CD4-positive, alpha-beta T cell treated with Interferon alpha-2 for 1 hour (primary cell): ENCODE data around the gene FITM2.
"Not testable (repeated sequence)": the region's sequence is repeated elsewhere in the genome, so short reads cannot be mapped to it uniquely, and the experiment has no call there.

Experiments
- DNase-seq, 2 donors: peaks; one replicate each; pipeline ENCODE4 v3.0.0-alpha.2; 2020 to 2022

FITM2 gene

DNA sequence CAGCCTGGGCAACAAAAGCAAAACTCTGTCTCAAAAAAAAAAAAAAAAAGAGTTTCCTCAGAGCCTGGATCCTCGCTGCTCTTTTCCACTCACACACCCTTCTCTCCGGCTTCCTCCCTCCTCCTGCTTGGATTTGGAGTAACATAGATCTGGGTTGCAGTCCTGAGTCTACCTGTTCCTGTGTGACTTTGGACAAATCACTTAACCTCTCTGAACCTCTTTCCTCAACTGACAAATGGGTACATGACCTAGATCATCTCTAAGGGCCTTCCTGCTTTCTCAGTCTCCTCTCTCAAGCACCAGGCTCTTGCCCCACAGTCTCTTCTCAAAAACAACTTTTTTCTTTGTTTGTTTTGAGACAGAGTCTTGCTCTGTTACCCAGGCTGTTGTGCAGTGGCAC lies 20.2 kb upstream of the FITM2 start:
- no peak for DNase-seq

- no peak for DNase-seq
These were observed 17.4 kb upstream of the FITM2 start for GRCh38 chr20:44328428-44328827.

DNA sequence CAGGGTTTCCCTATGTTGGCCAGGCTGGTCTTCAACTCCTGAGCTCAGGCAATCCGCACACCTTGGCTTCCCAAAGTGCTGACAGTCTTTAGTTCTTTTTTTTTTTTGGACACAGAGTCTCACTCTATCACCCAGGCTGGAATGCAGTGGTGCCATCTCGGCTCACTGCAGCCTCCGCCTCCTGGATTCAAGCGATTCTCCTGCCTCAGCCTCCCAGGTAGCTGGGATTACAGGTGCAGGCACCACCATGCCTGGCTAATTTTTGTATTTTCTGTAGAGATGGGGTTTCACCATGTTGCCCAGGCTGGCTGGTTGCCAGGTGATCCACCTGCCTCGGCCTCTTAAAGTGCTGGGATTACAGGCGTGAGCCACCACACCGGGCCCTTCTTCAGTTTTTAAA lies 16.7 kb upstream of the FITM2 start:
- not testable (repeated sequence) for DNase-seq

DNA sequence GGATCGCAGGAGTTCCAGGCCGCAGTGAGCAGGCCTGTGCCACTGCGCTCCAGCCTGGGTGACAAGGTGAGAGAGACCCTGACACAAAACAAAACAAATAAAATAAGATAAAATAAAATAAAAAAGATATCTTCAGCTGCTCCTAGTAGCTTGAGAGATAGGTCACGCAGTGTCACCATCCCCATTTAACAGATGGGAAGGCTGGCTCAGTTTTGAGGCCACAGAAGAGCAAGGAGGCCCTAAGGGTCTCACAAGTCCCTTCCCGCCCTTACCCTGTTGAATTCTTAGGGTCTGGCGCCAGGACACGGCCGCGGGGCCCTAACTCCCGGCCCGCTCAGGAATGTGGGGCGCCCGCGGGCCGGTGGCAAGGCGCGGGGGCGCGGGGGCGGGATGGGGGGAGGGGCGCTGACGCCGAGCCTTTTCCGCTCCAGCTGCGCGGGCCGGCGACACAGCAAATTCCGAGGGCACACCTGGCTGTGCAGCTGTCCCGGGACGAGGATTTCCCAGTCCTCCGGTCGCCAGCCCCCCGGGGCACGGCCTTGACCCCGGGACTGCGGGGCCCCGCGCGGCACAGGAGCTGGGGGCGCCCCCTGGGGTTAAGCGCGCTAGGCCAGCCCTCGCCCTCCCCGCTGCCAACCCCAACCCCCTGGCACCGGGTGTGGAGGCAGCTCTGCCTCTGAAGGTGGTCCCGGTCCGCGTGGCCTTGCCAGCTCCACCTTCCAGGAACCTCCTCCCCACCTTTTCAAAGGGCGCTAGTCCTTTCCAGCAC lies 15.6 kb upstream of the FITM2 start:
- DNase-seq = no peak

DNA sequence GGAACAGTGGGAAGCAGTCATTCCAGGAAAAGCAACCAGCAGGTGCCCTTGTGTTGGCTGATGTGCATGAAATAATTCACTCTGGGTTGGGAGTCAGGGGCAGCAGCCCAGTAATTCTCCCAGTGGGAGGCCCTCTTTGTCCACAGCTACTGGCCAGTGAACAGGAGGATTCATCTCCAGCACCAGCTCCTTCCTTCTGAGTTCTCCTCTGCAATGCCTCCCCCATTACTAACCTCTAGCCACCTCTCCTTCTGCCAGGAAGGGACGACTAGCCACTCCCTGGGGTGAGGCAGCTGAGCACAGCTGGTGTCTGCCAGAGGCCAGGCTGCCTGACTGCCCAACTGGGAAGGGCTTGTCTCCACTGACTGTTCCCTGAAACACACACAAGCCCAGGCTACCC lies 13.3 kb upstream of the FITM2 start:
- DNase-seq = no peak

DNA sequence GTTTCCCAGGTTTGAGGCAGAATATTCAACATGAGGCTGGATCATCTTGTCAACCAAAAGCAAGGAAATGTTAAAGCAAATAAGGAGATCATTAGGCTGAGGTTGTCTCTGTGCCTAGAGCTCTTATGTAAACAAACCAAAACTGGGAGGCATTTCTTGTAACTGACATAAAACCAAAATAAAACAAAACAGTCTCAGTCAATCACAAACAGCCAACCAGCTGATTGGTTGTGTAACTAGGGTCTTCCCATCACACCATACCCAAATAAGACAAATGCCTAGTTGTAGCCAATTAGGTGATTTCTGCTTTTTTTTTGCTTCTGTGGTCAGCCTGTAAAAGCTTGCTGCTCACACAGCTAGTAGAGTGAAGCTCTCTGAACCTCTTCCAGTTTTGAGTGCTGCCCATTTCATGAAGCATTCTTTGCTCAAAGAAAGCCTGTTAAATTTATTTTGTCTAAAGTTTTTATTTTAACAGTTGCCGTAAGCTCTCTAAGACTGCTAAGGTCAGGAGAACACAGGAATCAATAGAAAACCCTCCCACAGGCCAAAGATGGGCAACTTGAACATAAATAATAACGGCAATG lies 8.9 kb upstream of the FITM2 start:
- DNase-seq = no peak

DNA sequence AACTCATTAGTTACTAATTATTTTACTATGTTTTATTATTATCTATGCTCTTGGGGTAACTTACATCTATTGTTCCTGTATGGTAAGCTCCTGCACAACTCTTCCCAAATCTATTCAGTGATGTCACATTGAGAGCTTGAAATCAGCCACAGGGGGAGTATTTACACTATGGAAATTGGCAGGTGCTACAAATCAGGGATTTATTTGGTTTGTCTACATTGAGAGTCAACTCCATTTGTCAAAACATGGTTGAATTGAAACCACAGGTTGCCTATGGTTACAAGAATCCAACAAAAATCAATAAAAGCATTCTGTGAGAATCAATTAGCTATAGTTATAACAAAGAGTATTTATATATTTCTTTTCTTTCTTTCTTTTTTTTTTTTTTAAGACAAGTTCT lies 3.9 kb upstream of the FITM2 start:
- DNase-seq = no peak

DNA sequence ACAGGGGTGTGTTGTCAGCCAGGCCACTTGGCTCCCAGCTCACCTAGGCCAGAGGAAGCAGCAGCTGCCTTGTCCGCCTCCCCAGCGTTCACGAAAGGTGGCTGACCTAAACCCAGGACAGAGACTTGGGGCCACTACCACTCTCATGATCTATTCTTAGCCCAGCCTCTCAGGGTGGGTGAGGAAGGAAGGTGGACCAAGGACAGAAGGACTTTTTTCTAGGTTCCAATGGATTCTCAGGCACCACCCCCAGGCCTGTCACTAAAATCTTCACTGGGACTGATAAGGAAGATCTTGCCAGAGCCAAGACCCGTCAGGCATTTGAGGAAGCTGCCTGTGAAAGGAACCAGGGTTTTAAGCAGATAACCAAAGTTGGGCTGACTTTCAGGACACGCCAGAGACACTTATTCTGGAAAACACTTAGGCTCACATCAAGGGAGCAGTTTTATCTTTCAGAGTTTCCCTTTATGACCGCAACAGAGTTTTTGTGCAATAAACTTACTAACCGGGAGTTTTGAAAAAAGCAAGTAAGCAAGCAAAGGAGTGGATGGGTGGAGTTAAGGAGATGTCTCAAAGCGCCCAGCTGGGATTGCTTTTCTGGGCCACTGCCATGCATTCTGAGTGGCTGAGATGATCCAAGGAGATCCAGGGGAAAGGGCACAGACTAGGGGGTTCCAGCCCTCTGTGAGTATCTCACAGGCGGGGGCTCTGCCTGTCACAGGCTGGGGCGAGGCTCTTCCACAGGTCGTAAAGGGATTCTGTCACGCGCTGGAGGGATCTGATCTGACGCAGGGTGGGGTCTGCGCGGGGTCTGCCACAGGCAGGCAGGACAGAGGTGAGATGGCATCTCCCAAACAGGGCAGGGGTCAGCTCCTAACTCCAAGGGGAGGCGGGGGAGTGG lies 989 bp downstream of the FITM2 start:
- no peak for DNase-seq

DNA sequence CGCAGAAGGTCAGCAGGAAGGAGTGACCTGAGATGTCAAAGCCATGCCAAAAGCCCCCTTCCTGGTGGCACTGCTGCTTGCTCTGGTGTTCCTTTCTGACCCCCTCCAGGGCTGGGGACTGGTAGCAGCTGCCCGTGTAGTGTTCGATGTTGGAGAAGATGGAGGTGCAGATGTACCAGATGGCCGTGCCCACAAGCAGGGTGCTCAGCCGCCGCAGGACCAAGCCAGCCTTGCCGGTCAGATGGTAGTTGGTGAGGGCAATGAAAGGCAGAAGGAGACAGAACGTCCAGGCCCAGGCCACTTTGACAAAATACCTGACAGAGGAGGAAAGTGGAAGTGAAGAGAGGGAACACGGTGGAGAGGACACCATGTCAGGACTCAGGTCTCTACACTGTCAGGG lies 4.1 kb downstream of the FITM2 start:
- no peak for DNase-seq

DNA sequence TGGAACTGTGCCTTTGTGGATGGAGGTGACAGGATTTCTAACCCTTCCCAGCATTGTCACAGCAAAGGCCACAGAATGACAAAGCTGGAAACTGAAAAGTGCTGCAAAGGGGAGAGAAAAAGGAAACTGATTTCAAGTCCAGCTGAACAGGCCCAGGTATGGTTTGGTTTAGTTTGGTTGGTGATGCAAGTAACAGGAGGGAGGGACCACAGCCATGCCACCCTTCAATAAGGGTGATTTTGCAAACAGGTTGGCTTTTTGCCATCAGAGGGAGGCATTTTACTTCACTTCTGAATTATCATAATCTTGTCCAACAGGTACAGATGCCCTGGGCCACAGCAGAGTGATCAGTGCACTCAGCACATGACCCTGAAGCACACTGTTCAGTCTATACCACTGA lies 6.6 kb downstream of the FITM2 start:
- DNase-seq = no peak

GRCh38 chr20:44302736-44303135 lies 8.3 kb downstream of the FITM2 start:
- no peak for DNase-seq

- DNase-seq = no peak
These were observed 8.9 kb downstream of the FITM2 start for GRCh38 chr20:44302026-44302669.

- DNase-seq = no peak
These were observed 9.7 kb downstream of the FITM2 start for GRCh38 chr20:44301285-44301684.

GRCh38 chr20:44299011-44299535 lies 11.9 kb downstream of the FITM2 start:
- not testable (repeated sequence) for DNase-seq

- no peak for DNase-seq
These were observed 13.3 kb downstream of the FITM2 start for GRCh38 chr20:44297721-44298120.

DNA sequence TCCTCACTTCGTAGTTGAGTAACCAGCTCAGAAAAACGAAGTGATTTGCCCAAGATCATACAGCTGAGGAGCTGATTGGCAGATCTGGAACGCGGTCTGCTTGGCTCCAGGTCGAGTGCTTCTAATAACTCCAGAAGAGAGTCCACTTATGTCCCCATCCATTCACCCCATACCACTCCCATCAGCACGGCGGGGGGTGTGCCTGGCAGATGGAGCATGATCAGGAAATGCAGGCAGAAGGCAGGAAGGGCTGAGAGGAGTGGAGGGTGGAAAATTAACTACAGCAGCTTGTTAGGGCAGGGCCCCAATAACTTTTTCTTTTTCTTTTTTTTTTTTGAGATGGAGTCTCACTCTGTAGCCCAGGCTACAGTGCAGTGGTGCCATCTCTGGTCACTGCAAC lies 15.0 kb downstream of the FITM2 start:
- no peak for DNase-seq

GRCh38 chr20:44291754-44292153 lies 19.2 kb downstream of the FITM2 start:
- DNase-seq = no peak

DNA sequence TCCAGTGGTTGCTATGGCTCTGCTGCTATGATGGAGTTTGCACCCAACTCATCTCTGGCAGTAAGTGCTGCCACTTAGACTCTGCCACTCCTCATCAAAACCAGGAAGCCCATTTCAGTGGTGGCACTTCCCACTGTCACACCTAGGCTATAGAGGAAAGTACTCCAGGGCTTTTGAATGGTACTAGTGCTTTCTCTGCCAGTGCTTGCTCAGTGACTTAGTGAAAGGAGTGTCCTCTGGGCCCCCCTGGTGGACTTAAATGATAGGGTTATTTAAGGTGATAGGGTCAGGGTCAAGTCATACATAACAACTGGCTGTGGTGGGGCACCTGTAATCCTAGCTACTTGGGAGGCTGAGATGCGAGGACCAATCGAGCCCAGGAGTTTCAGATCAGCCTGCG lies 22.8 kb downstream of the FITM2 start:
- peak in 1 of 2 donors; percentile 22 for DNase-seq

GRCh38 chr20:44287272-44288097 lies 23.5 kb downstream of the FITM2 start:
- no peak for DNase-seq

GRCh38 chr20:44284032-44284431 lies 27.0 kb downstream of the FITM2 start:
- no peak for DNase-seq

- no peak for DNase-seq
These were observed 28.8 kb downstream of the FITM2 start for GRCh38 chr20:44282192-44282591.

DNA sequence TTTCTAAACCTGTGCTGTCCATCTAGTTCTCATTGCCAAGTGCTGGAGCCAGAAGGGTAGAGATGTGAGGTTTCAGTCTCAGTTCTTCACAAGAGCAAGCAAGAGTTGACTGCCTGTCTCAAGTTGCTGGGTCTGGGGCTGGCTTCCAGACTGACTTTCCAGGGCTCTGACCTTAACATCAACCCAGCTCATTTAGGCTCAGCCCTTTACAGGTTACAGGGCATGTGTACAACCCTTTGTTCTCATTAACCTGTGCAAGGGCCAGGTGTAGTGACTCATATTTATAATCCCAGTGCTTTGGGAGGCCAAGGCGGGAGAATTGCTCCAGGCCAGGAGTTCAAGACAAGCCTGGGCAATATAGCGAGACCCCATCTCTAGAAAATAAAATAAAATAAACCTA lies 30.6 kb downstream of the FITM2 start:
- DNase-seq = no peak
